ENCODE data around the gene AGBL2.
"Not testable (repeated sequence)": the region's sequence is repeated elsewhere in the genome, so short reads cannot be mapped to it uniquely, and the experiment has no call there.

Gene AGBL2

DNA sequence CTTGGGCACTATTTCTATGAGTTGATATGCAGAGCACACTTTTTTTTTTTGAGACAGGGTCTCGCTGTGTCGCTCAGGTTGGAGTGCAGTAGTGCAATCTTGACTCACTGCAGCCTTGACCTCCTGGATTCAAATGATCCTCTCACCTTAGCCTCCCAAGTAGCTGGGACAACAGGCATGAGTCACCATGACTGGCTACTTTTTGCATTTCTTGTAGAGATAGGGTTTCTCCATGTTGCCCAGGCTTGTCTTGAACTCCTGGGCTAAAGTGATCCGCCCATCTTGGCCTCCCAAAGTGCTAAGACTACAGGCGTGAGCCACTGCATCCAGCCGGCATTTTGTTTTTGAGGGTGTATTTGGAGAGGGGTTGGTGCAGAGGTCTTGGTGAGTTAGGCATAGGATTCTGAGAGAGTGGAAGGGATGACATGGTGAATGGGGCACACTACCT is 42.9 kb downstream of the AGBL2 start:
- DNase-seq (ENCODE audit: low read depth in 1 of 2, low spot score in 1 of 2): no peak
- no peak for TF ChIP-seq JUND (IDR thresholded peaks at IDR 0.05; ENCODE audit: low read depth)
- in situ Hi-C loops (cut with HindIII; ENCODE audit: low pct_unique_long_range_greater_than_20kb, low sequenced_read_pairs): no loop called here

DNA sequence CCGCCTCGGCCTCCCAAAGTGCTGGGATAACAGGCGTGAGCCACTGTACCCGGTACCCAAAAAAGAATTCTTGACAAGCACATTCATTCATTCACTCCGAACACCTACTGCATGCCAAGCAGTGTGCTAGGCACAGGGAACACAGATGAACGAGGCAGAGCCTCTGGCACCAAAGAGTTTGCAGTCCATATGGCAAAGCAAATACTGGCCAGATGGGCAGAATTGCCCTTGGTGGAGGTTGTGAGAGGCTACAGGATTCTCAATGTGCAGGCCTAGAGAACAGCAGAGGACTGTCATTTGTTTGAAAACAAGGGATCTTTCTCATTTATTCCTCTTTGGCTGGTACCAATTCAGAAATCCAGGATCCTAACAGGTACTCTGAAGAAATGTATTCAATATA is 45.3 kb downstream of the AGBL2 start:
- in situ Hi-C loops (cut with HindIII; ENCODE audit: low pct_unique_long_range_greater_than_20kb, low sequenced_read_pairs): no loop called here
- DNase-seq (ENCODE audit: low read depth in 1 of 2, low spot score in 1 of 2): no peak
- no peak for TF ChIP-seq JUND (IDR thresholded peaks at IDR 0.05; ENCODE audit: low read depth)

DNA sequence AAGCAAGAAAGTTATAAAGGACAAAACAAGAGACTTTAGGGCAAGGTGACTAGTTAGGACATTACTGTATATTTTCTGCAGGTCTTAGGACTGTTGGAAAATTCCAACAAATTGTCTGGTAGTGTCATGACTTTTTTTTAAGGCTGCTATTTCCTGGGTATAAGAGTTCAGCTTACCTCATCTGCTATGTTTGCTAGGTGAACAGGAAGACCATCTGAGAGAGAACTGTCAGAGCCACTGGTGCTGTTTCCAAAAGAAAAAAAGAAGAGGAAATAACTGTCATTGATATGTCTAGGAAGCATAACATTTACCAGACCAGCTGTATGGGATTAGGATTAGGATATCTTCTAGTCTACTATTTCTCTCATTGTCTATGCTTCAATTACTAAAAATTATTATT is 46.5 kb downstream of the AGBL2 start:
- DNase-seq (ENCODE audit: low read depth in 1 of 2, low spot score in 1 of 2): no peak
- TF ChIP-seq JUND (IDR thresholded peaks at IDR 0.05; ENCODE audit: low read depth): no peak
- in situ Hi-C loops (cut with HindIII; ENCODE audit: low pct_unique_long_range_greater_than_20kb, low sequenced_read_pairs): no loop called here

DNA sequence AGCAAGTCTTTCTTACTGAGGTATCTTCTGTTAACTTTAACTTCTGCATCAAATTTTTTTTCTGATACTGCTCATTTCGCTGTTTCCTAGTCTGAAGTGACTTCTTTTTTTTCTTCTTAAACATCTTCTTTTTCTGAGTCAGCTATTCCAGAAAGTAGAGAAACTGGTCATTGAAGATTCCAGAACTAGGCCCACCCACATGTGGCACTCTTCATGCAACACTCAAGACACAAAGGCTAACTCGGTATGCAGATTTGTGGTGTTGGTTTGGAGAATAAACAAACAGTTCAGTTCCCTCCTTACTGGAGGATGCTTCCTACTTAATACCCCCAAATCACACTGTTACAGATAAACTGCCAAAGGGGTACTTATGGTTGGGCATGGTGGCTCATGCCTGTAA is 47.6 kb downstream of the AGBL2 start:
- DNase-seq (ENCODE audit: low read depth in 1 of 2, low spot score in 1 of 2): no peak
- in situ Hi-C loops (cut with HindIII; ENCODE audit: low pct_unique_long_range_greater_than_20kb, low sequenced_read_pairs): no loop called here
- TF ChIP-seq JUND (IDR thresholded peaks at IDR 0.05; ENCODE audit: low read depth): no peak

DNA sequence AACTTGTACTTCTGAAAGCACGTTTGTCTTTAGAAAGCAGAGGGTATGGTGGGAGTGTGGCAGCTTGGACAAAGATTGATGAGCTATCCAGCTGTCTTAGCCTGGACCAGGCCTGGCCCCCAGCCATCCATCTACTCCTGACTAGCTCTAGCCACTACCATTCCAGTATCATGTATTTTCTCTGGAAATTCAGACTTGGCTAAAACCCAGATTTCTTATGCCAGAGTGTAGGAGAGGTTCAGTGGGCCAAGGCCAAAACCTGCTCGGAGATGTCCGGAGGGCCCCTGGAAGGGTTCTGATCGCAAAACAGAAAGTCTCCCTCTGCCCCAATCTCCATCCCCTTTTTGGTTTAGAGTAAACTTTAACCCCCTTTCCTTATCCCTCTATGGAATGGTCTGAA is 48.0 kb downstream of the AGBL2 start:
- in situ Hi-C loops (cut with HindIII; ENCODE audit: low pct_unique_long_range_greater_than_20kb, low sequenced_read_pairs): no loop called here
- TF ChIP-seq JUND (IDR thresholded peaks at IDR 0.05; ENCODE audit: low read depth): no peak
- no peak for DNase-seq (ENCODE audit: low read depth in 1 of 2, low spot score in 1 of 2)

DNA sequence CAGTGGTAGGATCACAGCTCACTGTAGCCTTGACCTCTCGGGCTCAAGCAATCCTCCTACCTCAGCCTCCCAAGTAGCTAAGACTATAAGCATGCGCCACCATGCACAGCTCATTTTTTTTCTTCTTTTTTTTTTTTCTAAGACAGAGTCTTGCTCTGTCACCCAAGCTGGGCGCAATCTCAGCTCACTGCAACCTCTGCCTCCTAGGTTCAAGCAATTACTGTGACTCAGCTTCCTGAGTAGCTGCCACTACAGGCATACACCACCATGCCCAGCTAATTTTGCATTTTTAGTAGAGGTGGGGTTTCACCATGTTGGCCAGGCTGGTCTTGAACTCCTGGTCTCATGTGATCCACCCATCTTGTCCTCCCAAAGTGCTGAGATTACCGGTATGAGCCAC is 50.2 kb downstream of the AGBL2 start:
- DNase-seq (ENCODE audit: low read depth in 1 of 2, low spot score in 1 of 2); in situ Hi-C loops (cut with HindIII; ENCODE audit: low pct_unique_long_range_greater_than_20kb, low sequenced_read_pairs): not testable (repeated sequence)

DNA sequence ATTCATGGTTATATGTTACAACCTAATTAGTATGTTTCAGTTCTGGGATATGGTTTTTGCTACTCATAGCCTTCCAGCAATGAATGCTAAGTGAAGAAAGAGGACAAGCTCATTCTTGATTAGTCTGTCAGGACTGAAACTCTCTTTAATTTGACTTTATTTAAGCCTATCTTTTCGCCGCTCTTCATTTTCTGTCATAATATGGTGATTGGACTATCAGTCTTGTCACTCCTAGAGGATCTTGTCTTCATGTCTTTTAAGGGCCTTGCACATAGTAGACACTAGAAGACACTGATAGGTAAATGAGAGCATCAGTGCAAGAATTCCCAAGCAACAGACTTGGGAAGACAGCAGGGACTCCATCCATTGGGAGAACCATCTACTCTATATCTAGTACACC is 53.9 kb downstream of the AGBL2 start:
- in situ Hi-C loops (cut with HindIII; ENCODE audit: low pct_unique_long_range_greater_than_20kb, low sequenced_read_pairs): no loop called here
- no peak for DNase-seq (ENCODE audit: low read depth in 1 of 2, low spot score in 1 of 2)
- TF ChIP-seq JUND (IDR thresholded peaks at IDR 0.05; ENCODE audit: low read depth): no peak

DNA sequence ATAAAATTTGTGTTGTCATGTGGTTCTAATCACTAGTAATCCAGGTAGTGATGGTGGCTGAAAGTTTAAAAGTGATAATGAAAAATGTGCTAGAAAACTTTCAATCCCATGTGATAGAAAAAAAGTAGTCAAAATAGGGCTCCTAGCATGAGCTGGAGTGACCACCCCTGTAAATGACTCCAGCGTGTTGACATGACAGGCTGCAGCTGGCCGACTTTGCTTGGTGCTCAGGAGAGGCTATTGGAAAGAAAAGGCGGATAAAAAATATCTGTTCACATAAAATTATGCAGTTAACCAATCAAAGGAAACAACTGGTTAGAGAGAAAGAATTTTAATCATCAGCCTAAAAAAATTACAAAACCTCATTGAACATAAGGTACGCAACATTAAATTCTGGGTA is 55.9 kb downstream of the AGBL2 start:
- in situ Hi-C loops (cut with HindIII; ENCODE audit: low pct_unique_long_range_greater_than_20kb, low sequenced_read_pairs): no loop called here
- TF ChIP-seq JUND (IDR thresholded peaks at IDR 0.05; ENCODE audit: low read depth): no peak
- no peak for DNase-seq (ENCODE audit: low read depth in 1 of 2, low spot score in 1 of 2)

DNA sequence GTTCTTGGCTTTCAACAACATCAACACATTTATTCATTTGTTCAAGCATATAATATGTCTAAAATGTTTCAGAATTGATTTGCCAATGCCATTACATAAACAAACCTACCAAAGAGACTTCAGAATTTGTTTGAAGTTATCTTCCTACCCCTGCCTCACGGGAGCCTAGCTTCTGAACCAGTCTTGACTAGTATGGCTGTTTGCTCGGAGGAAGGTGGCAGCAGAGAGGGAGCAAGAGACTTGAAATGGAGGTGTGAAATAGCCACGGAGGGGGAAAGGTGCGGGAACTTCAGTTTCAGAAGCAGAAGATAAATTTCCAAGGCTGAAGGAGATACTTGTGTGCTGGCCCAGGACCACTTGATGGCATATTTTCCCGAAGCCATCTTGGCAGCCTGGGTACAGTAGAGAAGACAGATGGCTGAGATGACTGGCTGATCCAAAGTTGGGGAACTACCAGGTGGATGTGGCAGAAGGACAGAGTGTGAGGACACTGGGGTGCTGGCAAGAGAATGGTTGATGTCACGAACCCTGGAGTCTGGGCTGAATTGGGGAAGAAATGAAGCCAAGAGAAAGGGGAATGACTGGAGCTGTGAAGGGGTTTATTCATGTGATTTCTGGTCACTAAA is 58.8 kb downstream of the AGBL2 start:
- no peak for TF ChIP-seq JUND (IDR thresholded peaks at IDR 0.05; ENCODE audit: low read depth)
- in situ Hi-C loops (cut with HindIII; ENCODE audit: low pct_unique_long_range_greater_than_20kb, low sequenced_read_pairs): no loop called here
- DNase-seq (ENCODE audit: low read depth in 1 of 2, low spot score in 1 of 2): no peak

DNA sequence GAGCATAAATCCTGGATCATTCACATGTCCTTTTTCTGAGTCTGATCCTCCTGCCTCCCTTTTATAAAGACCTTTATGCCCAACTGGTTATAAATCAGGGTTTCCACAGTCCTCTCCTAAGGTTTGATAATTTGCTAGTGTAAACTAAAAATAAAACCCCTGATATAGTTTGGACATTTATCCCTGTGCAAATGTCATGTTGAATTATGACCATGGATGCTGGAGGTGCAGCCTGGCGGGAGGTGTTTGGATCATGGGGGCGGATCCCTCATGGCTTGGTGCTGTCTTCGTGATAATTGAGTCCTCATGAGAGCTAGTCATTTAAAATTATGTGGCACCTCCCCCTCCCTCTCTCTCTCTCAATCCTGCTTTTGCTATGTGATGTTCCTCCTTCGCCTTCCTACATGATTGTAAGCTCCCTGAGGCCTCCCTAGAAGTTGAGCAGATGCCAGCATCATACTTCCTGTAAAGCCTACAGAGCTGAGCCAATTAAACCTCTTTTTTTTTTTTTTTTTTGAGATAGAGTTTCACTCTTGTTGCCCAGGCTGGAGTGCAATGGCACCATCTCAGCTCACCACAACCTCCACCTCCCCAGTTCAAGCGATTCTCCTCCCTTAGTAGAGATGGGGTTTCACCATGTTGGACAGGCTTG is 63.2 kb downstream of the AGBL2 start:
- no peak for TF ChIP-seq JUND (IDR thresholded peaks at IDR 0.05; ENCODE audit: low read depth)
- in situ Hi-C loops (cut with HindIII; ENCODE audit: low pct_unique_long_range_greater_than_20kb, low sequenced_read_pairs): no loop called here
- no peak for DNase-seq (ENCODE audit: low read depth in 1 of 2, low spot score in 1 of 2)

DNA sequence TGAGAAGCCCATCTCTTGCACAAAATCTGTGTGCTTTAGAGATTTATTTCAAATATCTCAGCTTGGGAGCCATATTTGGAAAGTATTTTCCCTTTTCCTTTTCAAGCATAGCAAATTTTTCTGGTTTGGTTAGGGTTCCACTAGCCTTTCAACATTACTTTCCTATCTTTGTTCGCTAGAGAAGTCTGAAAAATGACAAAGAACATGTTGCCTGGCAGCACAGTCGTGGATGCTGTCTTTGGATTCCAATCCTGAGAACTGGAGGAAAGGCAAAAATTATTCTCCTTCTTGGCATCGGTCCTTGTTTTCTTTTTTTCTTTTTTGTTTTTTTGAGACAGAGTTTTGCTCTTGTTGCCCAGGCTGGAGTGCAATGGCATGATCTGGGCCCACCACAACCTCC is 65.9 kb downstream of the AGBL2 start:
- in situ Hi-C loops (cut with HindIII; ENCODE audit: low pct_unique_long_range_greater_than_20kb, low sequenced_read_pairs): no loop called here
- no peak for DNase-seq (ENCODE audit: low read depth in 1 of 2, low spot score in 1 of 2)

DNA sequence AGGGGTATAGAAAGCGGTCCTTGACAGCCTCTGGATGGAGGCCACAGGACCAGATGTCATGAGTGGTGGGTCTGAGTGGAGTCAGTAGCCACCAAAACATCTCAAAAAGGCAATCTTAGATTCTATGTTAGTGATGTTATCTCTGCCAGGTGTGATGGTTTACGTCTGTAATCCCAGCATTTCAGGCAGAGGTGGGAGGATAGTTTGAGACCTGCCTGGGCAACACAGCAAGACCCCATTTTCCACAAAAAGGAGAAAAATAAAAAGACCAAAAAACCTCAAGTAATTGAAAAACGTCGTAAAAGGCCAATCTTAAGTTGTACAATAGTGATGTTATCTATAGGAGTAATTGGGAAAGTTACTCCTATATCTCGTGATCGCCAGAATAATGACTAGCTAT is 69.2 kb downstream of the AGBL2 start:
- in situ Hi-C loops (cut with HindIII; ENCODE audit: low pct_unique_long_range_greater_than_20kb, low sequenced_read_pairs): no loop called here
- TF ChIP-seq JUND (IDR thresholded peaks at IDR 0.05; ENCODE audit: low read depth): no peak

More for the DNA sequence above, 65.9 kb downstream of the AGBL2 start:
- no peak for TF ChIP-seq JUND (IDR thresholded peaks at IDR 0.05; ENCODE audit: low read depth)

DNA sequence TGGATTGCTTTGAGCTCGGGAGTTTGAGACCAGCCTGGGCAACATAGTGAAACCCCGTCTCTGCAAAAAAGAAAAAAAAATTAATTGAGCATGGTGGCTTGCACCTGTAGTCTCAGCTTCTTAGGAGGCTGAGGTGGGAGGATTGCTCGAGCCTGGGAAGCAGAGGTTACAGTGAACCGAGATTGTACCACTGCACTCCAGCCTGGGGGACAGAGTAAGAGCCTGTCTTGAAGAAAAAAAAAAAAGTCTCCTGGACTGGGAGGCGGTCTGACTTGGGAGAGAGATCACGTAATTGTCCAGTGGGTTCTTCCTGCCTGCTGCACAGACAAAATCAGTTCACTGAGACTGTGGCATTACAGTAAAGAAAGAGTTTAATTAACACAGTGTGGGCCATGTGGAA is 69.7 kb downstream of the AGBL2 start:
- in situ Hi-C loops (cut with HindIII; ENCODE audit: low pct_unique_long_range_greater_than_20kb, low sequenced_read_pairs): no loop called here

More for the DNA sequence above, 69.2 kb downstream of the AGBL2 start:
- no peak for DNase-seq (ENCODE audit: low read depth in 1 of 2, low spot score in 1 of 2)

More for the DNA sequence above, 69.7 kb downstream of the AGBL2 start:
- no peak for DNase-seq (ENCODE audit: low read depth in 1 of 2, low spot score in 1 of 2)
- TF ChIP-seq JUND (IDR thresholded peaks at IDR 0.05; ENCODE audit: low read depth): no peak

Data from T47D (cell line).